Omental fat pad (tissue), 4 donors: ENCODE results near the gene SUMO4. TPM values are rescaled to one million over a fixed set of nuclear protein-coding genes. Genes with fewer than 3 reads are reported as not detected.

Experiments used
- ATAC-seq: fragments of 150-250 bp; one replicate; pipeline ENCODE4 v1.9.1; 2016; ENCODE audit warnings: mild to moderate bottlenecking, moderate library complexity; ENCODE audit not compliant: low FRiP score
- DNase-seq: peaks from one replicate; pipeline ENCODE4 v3.0.0-alpha.2; 2019; ENCODE audit warnings: low spot score
- CTCF ChIP-seq, 3 donors: fragments of 450-650 bp; IDR thresholded peaks; one replicate each; pipeline ENCODE4 v1.5.1; 2016 to 2017; ENCODE audit warnings: antibody characterized with exemption in 3 of 3, mild to moderate bottlenecking in 3 of 3, moderate library complexity in 2 of 3
- total RNA-seq, 4 donors: library from RNA; depleted of rRNA; stranded (reverse); fragments of >200 nt; gene quantifications; one replicate each; pipeline ENCODE4 v1.1.0, GENCODE V29; 2016

SUMO4 gene
- total RNA-seq, 4 donors from 2014 or later, result 1.9 to 10.6 (median 4.7) TPM

DNA sequence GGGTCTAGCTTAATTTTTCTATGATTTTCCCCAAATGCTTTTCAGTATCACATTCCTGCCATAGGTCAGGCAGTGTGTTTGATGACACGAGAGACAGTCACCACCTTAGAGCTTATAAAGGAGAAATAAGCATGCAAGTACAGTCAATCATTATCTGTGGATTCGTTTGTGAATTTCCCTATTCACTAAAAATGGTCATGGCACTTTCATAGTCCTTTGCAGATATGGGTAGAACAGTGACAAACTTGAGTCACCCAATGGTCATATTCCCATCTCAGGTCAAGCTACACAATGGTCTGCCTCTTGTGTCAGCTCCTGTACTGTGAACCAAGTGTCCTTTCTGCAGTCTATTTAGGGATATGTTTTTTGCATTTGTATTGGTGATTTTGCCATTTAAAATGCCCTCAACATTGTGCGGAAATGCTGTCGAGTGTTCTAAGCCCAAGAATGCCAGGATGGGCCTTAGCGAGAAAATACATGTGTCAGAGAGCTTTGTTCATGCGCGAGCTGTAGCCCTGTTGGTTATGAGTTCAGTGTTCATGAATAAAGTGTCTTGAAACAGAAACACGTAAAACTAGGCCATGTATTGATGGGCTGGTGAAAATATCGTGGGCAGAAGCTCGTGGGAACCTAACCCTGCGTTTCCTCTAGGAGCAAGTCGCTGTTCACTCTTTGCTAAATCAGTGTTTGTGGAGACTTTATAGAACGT lies 19.8 kb downstream of the SUMO4 start:
- DNase-seq, result no peak
- no peak for ATAC-seq
- no peak for TF ChIP-seq CTCF (IDR thresholded peaks at IDR 0.05)

DNA sequence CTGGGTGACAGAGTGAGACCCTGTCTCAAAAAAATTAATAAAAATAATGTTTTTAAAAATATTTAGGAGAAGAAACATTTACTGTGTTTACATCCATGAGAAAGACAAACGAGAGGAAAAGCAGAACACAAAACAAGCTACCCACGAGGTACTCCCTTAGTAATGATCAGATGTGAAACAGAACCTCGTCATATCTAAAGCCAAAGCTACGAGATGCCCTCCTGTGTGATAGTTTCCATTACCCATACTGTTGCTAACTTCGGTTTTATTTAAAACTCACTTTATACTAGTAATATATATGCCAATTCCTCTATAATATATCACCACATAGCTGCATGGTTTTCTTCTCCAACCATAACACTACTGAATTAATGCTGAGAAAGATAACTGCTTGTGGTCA lies 21.1 kb downstream of the SUMO4 start:
- no peak for DNase-seq
- ATAC-seq, result no peak
- no peak for TF ChIP-seq CTCF (IDR thresholded peaks at IDR 0.05)

GRCh38 chr6:149422581-149422980 lies 22.5 kb downstream of the SUMO4 start:
- DNase-seq (no peak), ATAC-seq (no peak)
- no peak for TF ChIP-seq CTCF (IDR thresholded peaks at IDR 0.05)

GRCh38 chr6:149423964-149424440 lies 23.9 kb downstream of the SUMO4 start:
- TF ChIP-seq CTCF (IDR thresholded peaks at IDR 0.05), result no peak
- no peak for ATAC-seq
- no peak for DNase-seq

DNA sequence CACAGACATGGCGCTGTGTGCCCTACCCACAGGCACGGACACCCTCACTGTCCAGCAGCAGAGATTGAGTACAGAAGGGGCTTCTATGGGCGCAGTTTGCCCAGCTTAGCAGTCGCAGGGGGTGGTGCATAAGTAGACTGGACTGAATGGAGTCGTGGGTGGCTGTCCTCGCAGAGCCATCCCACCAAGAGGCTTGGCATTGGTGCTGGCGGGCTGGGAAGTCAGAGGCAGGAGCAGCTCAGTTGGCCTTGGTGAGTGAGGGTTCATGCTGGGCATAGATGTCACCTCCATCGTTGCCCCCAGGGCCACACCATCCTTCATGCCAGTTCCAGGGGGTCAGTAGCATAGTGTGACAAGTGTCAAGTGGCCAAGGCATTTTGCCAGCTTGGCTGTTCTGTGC lies 25.2 kb downstream of the SUMO4 start:
- ATAC-seq (no peak), DNase-seq (no peak)
- no peak for TF ChIP-seq CTCF (IDR thresholded peaks at IDR 0.05)

DNA sequence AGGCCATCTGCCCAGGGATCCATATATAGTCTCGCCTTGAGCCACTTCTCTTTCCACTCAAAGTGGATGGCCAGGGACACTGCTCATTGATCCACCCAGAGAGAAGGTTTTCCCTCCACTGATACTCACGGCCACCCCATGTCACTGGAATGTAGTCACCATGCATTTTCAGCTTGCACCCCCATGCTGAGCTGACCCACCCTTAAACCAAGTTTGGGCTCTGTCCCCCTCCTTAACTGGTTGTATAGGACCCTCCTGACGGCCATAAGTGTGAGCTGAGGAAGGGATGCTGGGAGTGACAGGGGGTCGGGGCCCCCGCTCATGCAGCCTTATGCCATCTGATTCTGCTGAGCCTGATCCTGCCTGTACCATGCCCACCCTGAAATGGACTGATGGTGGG lies 25.7 kb downstream of the SUMO4 start:
- ATAC-seq (no peak), DNase-seq (no peak)
- TF ChIP-seq CTCF (IDR thresholded peaks at IDR 0.05), result no peak

DNA sequence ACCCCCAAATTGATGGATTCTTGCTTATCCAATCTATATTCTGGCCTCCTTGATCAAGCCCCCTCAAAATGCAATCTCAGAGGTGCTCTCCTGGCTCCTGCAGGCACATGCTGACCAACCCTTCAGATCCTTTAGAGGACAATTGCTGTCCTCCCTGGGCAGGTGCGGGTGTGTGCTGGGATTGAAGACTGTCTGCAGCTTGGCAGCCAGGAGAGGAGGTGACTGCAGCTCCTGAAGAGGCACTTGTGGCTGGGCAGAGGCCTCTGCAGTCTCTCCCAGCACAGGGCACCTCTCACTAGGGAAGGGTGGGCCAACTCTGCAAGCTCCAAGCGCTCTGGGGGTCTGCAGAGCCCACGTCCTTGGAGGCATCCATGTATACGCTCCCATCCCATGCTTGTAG lies 28.5 kb downstream of the SUMO4 start:
- no peak for TF ChIP-seq CTCF (IDR thresholded peaks at IDR 0.05)
- no peak for DNase-seq

More for the DNA sequence above, 28.5 kb downstream of the SUMO4 start:
- no peak for ATAC-seq
